ENCODE results near the gene CHID1. TPM values are rescaled to one million over a fixed set of nuclear protein-coding genes. Genes with fewer than 3 reads are reported as not detected.

Gene CHID1
- total RNA-seq, 2 experiments from 2014 or later = 69.8 to 72.0 TPM

- ATAC-seq (no peak), DNase-seq (peak; percentile 51)
- H3K4me3 Mint-ChIP-seq = peak overlapping the region; percentile 64
- H3K27ac Mint-ChIP-seq = no peak overlapping the region
- intact Hi-C loops (cut with micrococcal nuclease) = no loop called here
- TF ChIP-seq CTCF (IDR thresholded peaks at IDR 0.05) = no peak
- H3K4me1 Mint-ChIP-seq (ENCODE audit: low read depth) = peaks cover 21% of the 10 kb centered on the region
- H3K36me3 Mint-ChIP-seq (ENCODE audit: low read depth) = peaks cover 7% of the 10 kb centered on the region
- CTCF ChIA-PET = interaction anchor here (0.6 to 1.3 kb wide), 4 partner anchors 9 to 16 kb away, joined by 3 to 6 read pairs (median 4); partner anchors contain the start of gene PNPLA2
- no peaks in the 10 kb centered on the region for H3K9me3 Mint-ChIP-seq
- H3K27me3 Mint-ChIP-seq = peaks cover 18% of the 10 kb centered on the region
- POLR2A ChIA-PET = interaction anchor here (1.1 to 21.1 kb wide), 5 partner anchors 8 to 36 kb away, joined by 3 to 273 read pairs (median 3); partner anchors contain the start of genes PNPLA2, RPLP2 and TSPAN4
Observed at GRCh38 chr11:834371-835316, 76.0 kb downstream of the CHID1 start.

- ChIA-PET CTCF (interaction anchor here (1.0 to 1.3 kb wide), 2 partner anchors 14 to 23 kb away, joined by 3 to 6 read pairs; no protein-coding TSS in a partner anchor), POLR2A (interaction anchor here (1.1 to 21.1 kb wide), 3 partner anchors 9 to 18 kb away, joined by 3 to 273 read pairs (median 11); partner anchors contain the start of genes PNPLA2, RPLP2 and TSPAN4)
- H3K27me3 Mint-ChIP-seq = peaks cover 26% of the 10 kb centered on the region
- no peak for TF ChIP-seq CTCF (IDR thresholded peaks at IDR 0.05)
- peaks cover 4% of the 10 kb centered on the region for H3K36me3 Mint-ChIP-seq (ENCODE audit: low read depth)
- no peak for DNase-seq
- no peaks in the 10 kb centered on the region for H3K9me3 Mint-ChIP-seq
- intact Hi-C loops (cut with micrococcal nuclease) = no loop called here
- H3K4me3 Mint-ChIP-seq = peak overlapping the region; percentile 64
- H3K27ac Mint-ChIP-seq = no peak overlapping the region
- ATAC-seq = no peak
- H3K4me1 Mint-ChIP-seq (ENCODE audit: low read depth) = peaks cover 29% of the 10 kb centered on the region
Observed at GRCh38 chr11:833849-834311, 76.7 kb downstream of the CHID1 start.

- peak overlapping the region; percentile 64 for H3K4me3 Mint-ChIP-seq
- POLR2A ChIA-PET = interaction anchor here (1.0 to 21.1 kb wide), 4 partner anchors 8 to 17 kb away, joined by 3 to 273 read pairs (median 46); partner anchors contain the start of genes PNPLA2, POLR2L, RPLP2 and TSPAN4
- H3K9me3 Mint-ChIP-seq = no peaks in the 10 kb centered on the region
- peaks cover 31% of the 10 kb centered on the region for H3K27me3 Mint-ChIP-seq
- CTCF ChIA-PET = interaction anchor here (1.0 to 2.4 kb wide), 3 partner anchors 14 to 107 kb away, joined by 3 to 11 read pairs (median 3); partner anchors contain the start of gene PNPLA2
- ATAC-seq = peak; percentile 38
- H3K27ac Mint-ChIP-seq = no peak overlapping the region
- peak; percentile 65 for DNase-seq
- intact Hi-C loops (cut with micrococcal nuclease) = no loop called here
- TF ChIP-seq CTCF (IDR thresholded peaks at IDR 0.05) = no peak
- peaks cover 30% of the 10 kb centered on the region for H3K4me1 Mint-ChIP-seq (ENCODE audit: low read depth)
- peaks cover 3% of the 10 kb centered on the region for H3K36me3 Mint-ChIP-seq (ENCODE audit: low read depth)
Observed at GRCh38 chr11:833114-833791, 77.4 kb downstream of the CHID1 start.

- ATAC-seq (peak; percentile 46), DNase-seq (peak; percentile 66)
- Mint-ChIP-seq H3K4me3 (peak within 1 kb of the TSS; percentile 64), H3K9me3 (no peaks in the 10 kb centered on the region), H3K27ac (no peak within 1 kb of the TSS), H3K4me1 (ENCODE audit: low read depth) (peaks cover 34% of the 10 kb centered on the region), H3K27me3 (peaks cover 37% of the 10 kb centered on the region), H3K36me3 (ENCODE audit: low read depth) (no peaks in the 10 kb centered on the region)
- ChIA-PET CTCF (interaction anchor here (1.2 to 2.4 kb wide), 2 partner anchors 13 to 106 kb away, joined by 3 to 11 read pairs; partner anchors contain the start of gene PNPLA2), POLR2A (interaction anchor here (1.0 to 21.1 kb wide), 3 partner anchors 9 to 17 kb away, joined by 3 to 273 read pairs (median 81); partner anchors contain the start of genes PNPLA2, POLR2L, RPLP2 and TSPAN4)
- intact Hi-C loops (cut with micrococcal nuclease) = no loop called here
- no peak for TF ChIP-seq CTCF (IDR thresholded peaks at IDR 0.05)
Observed at GRCh38 chr11:832529-833113, 78.0 kb downstream of the CHID1 start, which contains the start of gene CD151. Gene CD151, plus strand, starts transcription at chr11:832952. Its CDS starts 3,118 bp downstream, at chr11:836070.

Data from activated CD8-positive, alpha-beta T cell treated with anti-CD3 and anti-CD28 coated beads for 36 hours (primary cell).